ENCODE measurements around the gene TF. TPM values are rescaled to one million over a fixed set of nuclear protein-coding genes. Genes with fewer than 3 reads are reported as not detected.

The TF gene
- total and polyA plus RNA-seq, 2 of the 8 experiments (the other 6 are each of a cell fraction or from before 2014, with no cell fraction given), result 0.02 to 0.26 TPM

DNA sequence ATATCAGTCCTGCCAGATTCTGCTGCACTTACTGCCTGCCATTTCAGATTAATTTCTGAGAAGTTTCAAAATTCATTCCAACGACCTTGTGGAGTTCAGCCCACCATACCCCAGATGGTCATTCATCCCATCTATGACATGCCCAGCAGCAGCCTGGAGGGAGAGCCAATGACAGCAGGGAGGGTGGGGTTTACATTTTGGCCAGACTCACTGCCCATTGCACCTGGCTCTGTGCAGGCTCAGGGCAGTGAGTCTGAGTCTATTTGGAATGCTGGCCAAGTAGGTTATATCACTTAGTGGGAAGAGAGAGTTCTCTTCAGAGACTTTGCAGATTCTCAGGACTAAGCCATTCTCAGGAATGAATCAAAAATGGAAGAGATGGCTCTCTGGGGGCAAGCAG is 80.9 kb downstream of the TF start:
- TF ChIP-seq, protein P1, sequence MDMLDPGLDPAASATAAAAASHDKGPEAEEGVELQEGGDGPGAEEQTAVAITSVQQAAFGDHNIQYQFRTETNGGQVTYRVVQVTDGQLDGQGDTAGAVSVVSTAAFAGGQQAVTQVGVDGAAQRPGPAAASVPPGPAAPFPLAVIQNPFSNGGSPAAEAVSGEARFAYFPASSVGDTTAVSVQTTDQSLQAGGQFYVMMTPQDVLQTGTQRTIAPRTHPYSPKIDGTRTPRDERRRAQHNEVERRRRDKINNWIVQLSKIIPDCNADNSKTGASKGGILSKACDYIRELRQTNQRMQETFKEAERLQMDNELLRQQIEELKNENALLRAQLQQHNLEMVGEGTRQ (IDR thresholded peaks at IDR 0.05; ENCODE audit: low read length), result no peak
- no peak for TF ChIP-seq YY1 (IDR thresholded peaks at IDR 0.05; ENCODE audit: low read depth, low read length)
- no peak for TF ChIP-seq CBX5 (IDR thresholded peaks at IDR 0.05; ENCODE audit: low read depth, low read length)
- no peak for TF ChIP-seq EP300 (IDR thresholded peaks at IDR 0.05; ENCODE audit: borderline replicate concordance in 1 of 2, low read depth in 2 of 2, low read length in 2 of 2)
- TF ChIP-seq GABPA (IDR thresholded peaks at IDR 0.05; ENCODE audit: borderline replicate concordance, insufficient read depth, low read length), result no peak
- no peak overlapping the region for H3K18ac ChIP-seq (ENCODE audit: extremely low read depth, low read length)
- no peaks in the 10 kb centered on the region; the same call in 1 of the 2 replicates for H3K79me1 ChIP-seq (ENCODE audit: low read depth, low read length)
- no peaks in the 10 kb centered on the region for H3K79me2 ChIP-seq (ENCODE audit: control insufficient read depth in 1 of 2, insufficient read depth in 2 of 2, low read length in 2 of 2)
- H2AFZ ChIP-seq (ENCODE audit: low read length), result no peak overlapping the region
- H3K4me1 ChIP-seq (replicated peaks in 1 of 4; ENCODE audit: control insufficient read depth in 3 of 4, insufficient read depth in 4 of 4, low read length in 3 of 4), result peaks cover under 1 to 3% (median 2%) of the 10 kb centered on the region in 4 experiments; a peak in 5 of 7 replicates
- H3K4me3 ChIP-seq (ENCODE audit: extremely low read depth in 1 of 4, insufficient read depth in 2 of 4, low read depth in 3 of 4, low read length in 4 of 4), result no peak overlapping the region
- H4K8ac ChIP-seq (ENCODE audit: extremely low read depth, insufficient read depth, low read length), result no peak overlapping the region
- H3K9ac ChIP-seq (replicated peaks in 1 of 4; ENCODE audit: extremely low read depth in 1 of 4, low read depth in 3 of 4, low read length in 3 of 4), result no peak overlapping the region
- H3K56ac ChIP-seq (replicated peaks; ENCODE audit: insufficient read length, low read depth, low read length), result no peak overlapping the region
- H3K4me2 ChIP-seq (ENCODE audit: insufficient read depth in 1 of 2, low read depth in 2 of 2, low read length in 2 of 2), result no peak overlapping the region
- H2BK120ac ChIP-seq (replicated peaks; ENCODE audit: low read depth, low read length), result no peak overlapping the region
- H3K14ac ChIP-seq (ENCODE audit: insufficient read length), result no peak overlapping the region
- no peak overlapping the region for H3K23ac ChIP-seq (ENCODE audit: insufficient read length)
- H3K27ac ChIP-seq (ENCODE audit: low read depth, low read length), result no peak overlapping the region
- H2AK5ac ChIP-seq (ENCODE audit: low read depth, low read length), result no peak overlapping the region
- no peaks in the 10 kb centered on the region; the same call in 1 of the 2 replicates for H3K23me2 ChIP-seq (ENCODE audit: low read depth, low read length)
- no peaks in the 10 kb centered on the region for H3K9me3 ChIP-seq (ENCODE audit: insufficient read depth in 2 of 2, low read depth in 1 of 2, low read length in 1 of 2)
- peaks cover 0 to 1% of the 10 kb centered on the region in 2 experiments for H4K20me1 ChIP-seq (replicated peaks in 1 of 2; ENCODE audit: control insufficient read depth in 1 of 2, insufficient read depth in 2 of 2, low read length in 2 of 2)
- H2BK20ac ChIP-seq (ENCODE audit: low read length), result no peak overlapping the region
- FAIRE-seq (no peak), DNase-seq (ENCODE audit: low read depth in 1 of 2, low spot score in 2 of 2) (peak in 1 of 2 experiments; percentile 13)
- H2BK5ac ChIP-seq (ENCODE audit: low read depth, low read length), result no peak overlapping the region
- ChIA-PET CTCF (ENCODE audit: partially characterized antibody) (interaction anchor here (1.0 to 7.9 kb wide), 2 partner anchors 8 to 384 kb away, joined by 3 to 75 read pairs; no protein-coding TSS in a partner anchor), POLR2A (ENCODE audit: partially characterized antibody) (interaction anchor here (1.3 kb wide), 1 partner anchor 10 kb away, joined by 4 read pairs; no protein-coding TSS in a partner anchor)
- WGBS, 2 experiments (ENCODE audit: extremely low coverage in 1 of 2, insufficient coverage in 1 of 2, insufficient read length in 1 of 2, insufficient replicate concordance in 2 of 2, low coverage in 1 of 2, low lambda C conversion rate in 2 of 2, missing lambda C conversion rate in 1 of 2), result 92% methylated on average over 1 of the region's 1 CpG; no CpG with 5 or more reads in 1 of the 2 experiments
- no peak overlapping the region for H4K91ac ChIP-seq (replicated peaks; ENCODE audit: insufficient read length, low read length)
- no peaks in the 10 kb centered on the region for H3K27me3 ChIP-seq (replicated peaks in 1 of 4; ENCODE audit: control insufficient read depth in 3 of 4, extremely low read depth in 1 of 4, insufficient read depth in 3 of 4, low read length in 3 of 4)
- no peak overlapping the region for H3K4ac ChIP-seq (replicated peaks; ENCODE audit: insufficient read length, low read depth, low read length)
- H2BK15ac ChIP-seq (ENCODE audit: low read length), result no peak overlapping the region
- H3K36me3 ChIP-seq (ENCODE audit: control insufficient read depth in 2 of 4, insufficient read depth in 4 of 4, low read length in 3 of 4), result peaks cover 0 to 10% (median 4%) of the 10 kb centered on the region in 4 experiments; a peak in 5 of 8 replicates
- no peak overlapping the region for H4K5ac ChIP-seq (ENCODE audit: insufficient read length, low read depth, low read length)
- H2BK12ac ChIP-seq (ENCODE audit: low read depth, low read length), result no peak overlapping the region
